ENCODE data around the gene THADA.

- TF ChIP-seq, protein P1, sequence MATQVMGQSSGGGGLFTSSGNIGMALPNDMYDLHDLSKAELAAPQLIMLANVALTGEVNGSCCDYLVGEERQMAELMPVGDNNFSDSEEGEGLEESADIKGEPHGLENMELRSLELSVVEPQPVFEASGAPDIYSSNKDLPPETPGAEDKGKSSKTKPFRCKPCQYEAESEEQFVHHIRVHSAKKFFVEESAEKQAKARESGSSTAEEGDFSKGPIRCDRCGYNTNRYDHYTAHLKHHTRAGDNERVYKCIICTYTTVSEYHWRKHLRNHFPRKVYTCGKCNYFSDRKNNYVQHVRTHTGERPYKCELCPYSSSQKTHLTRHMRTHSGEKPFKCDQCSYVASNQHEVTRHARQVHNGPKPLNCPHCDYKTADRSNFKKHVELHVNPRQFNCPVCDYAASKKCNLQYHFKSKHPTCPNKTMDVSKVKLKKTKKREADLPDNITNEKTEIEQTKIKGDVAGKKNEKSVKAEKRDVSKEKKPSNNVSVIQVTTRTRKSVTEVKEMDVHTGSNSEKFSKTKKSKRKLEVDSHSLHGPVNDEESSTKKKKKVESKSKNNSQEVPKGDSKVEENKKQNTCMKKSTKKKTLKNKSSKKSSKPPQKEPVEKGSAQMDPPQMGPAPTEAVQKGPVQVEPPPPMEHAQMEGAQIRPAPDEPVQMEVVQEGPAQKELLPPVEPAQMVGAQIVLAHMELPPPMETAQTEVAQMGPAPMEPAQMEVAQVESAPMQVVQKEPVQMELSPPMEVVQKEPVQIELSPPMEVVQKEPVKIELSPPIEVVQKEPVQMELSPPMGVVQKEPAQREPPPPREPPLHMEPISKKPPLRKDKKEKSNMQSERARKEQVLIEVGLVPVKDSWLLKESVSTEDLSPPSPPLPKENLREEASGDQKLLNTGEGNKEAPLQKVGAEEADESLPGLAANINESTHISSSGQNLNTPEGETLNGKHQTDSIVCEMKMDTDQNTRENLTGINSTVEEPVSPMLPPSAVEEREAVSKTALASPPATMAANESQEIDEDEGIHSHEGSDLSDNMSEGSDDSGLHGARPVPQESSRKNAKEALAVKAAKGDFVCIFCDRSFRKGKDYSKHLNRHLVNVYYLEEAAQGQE (IDR thresholded peaks at IDR 0.05; ENCODE audit: insufficient read depth in 1 of 2, low read depth in 2 of 2, low read length in 2 of 2): no peak
- TF ChIP-seq POLR2AphosphoS5 (IDR thresholded peaks at IDR 0.05; ENCODE audit: low read depth, low read length): no peak
These were observed 263.2 kb downstream of the THADA start for GRCh38 chr2:43332653-43333052.
